GM21381 (cell line): ENCODE data around the gene ARL6IP5.

Source experiments
- ATAC-seq: cut with Tn5 transposase; IDR thresholded peaks from one replicate; pipeline ENCODE4 v1.9.1; 2021; ENCODE audit warnings: mild to moderate bottlenecking, moderate library complexity; ENCODE audit not compliant: unreplicated experiment

Gene ARL6IP5

GRCh38 chr3:69149586-69149985, 64.8 kb downstream of the ARL6IP5 start:
- no peak for ATAC-seq
